ENCODE results near the gene JPH3. TPM values are rescaled to one million over a fixed set of nuclear protein-coding genes. Genes with fewer than 3 reads are reported as not detected.

JPH3 gene
- polyA plus RNA-seq, 1 donor = 0.24 TPM

DNA sequence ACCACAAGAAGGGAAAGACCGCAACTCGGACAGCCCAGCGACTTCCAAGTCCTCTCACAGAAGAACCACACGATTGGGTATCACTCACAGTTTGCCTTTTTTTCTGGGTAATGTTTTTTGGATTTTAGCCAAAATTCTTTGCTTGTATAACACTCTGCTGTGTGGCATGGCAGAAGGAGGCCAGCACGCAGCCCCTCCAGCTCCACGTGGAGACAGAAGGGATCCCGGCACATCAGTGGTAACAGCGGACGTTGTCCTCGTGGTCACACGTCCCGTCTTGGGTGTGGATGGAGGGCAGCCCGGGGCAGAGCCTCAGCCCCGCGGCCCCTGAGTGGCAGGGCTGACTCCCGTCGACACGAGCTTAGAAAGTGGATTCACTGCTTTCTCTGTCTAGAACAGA lies 94.4 kb downstream of the JPH3 start:
- DNase-seq (ENCODE audit: low read depth) = no peak

DNA sequence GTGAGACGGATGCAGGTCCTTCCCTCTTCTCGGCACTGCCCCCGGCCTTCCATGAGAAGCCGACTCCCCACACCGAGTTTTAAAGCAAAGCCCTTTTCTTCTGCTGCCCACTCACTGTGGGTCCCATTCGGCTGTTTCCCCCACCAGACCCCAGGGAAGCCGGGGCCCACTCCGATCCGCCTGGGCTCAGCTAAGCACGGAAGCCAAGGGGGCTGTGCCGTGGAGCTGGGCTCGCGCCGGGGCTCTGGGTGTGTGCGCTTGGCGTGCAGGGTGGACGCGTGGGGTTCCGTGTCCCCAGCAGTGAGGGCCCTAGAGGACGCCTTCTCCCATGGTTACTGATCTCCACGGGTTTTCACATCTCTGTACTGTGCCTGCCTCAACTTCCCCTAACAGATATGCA lies 94.9 kb downstream of the JPH3 start:
- DNase-seq (ENCODE audit: low read depth) = no peak

DNA sequence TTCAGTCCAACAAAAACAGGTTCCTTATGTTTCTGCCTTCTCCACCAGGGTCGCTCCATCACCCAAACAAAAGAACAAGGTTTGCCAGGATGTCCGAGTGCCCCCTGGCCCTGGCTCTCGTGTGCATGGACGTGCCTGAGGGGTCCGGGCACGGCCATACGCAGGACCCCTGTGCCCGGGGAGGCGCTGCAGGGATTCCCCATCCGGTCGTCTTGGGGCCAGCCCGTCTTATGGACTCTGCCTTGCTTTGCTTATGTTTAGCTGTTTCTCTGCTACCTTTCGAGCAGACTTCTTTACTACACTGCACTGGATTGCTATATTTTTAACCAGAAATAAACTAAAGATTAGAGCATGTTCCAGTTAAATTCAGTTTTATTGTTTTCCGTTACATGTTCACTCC lies 95.5 kb downstream of the JPH3 start:
- DNase-seq (ENCODE audit: low read depth) = no peak

DNA sequence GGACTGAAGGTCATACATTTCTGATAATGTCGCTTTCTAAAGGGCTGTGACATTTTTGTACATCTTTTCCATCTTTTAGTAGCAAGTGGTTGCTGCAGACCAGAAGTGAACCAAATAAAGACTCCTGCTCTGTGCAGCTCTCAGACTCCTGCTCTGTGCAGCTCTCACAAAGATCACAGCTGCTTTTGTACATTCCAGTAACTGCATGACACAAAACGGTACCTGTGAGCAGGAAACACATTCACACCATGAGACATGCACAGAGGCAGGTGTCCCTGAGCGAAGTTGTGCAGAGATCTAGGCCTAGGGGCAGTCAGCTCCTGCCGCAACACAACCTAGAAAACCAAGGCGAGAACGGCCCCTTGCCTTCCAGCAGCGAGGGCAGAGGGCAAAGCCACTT lies 95.9 kb downstream of the JPH3 start:
- DNase-seq (ENCODE audit: low read depth) = no peak

DNA sequence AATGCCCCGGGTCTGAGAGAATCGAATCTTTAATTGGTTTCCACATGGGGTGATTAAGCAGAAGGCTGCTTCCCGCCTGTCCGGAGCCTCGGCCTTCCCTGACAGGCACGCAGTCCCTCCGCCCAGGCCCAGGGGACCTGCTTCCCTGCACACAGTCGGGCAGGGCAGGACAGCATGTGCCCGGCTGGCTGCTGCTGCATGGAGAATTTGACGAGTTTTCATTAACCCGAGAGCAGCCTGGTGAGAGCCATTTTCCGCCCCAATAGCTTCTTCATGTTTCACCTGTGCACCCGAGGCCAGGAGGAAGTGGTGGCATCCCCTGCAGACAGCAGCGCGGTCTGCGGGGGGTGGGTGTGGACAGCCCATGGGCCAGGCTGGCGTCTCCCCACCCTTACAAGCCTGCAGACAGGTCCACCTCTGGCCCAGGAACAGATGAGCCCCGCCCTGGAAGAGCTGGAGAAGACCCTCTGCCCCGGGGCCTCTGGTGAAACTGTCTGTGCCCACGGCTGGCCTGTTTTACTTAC lies 96.4 kb downstream of the JPH3 start:
- no peak for DNase-seq (ENCODE audit: low read depth)

DNA sequence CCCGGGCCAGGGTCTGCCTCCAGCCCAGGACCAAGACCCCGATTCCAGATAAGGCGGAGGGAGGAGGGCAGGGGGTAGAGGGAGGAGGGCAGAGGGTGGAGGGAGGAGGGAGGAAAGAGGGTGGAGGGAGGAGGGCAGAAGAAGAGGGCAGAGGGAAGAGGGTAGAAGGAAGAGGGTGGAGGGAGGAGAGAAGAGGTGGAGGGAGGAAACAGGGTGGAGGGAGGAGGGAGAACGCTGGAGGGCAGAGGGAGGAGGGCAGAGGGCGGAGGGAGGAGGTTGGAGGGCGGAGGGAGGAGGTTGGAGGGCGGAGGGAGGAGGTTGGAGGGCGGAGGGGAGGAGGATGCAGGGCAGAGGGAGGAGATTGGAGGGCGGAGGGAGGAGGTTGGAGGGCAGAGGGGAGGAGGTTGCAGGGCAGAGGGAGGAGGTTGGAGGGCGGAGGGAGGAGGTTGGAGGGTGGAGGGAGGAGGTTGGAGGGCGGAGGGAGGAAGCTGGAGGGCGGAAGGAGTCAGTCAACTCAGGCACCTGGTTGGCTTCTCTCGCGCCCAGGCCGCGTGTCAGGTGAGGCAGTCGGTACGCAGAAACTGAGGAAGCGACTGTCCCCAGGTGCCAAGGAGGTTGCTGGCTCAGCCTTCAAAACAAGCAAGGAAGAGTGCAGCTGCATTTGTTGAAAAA lies 98.2 kb downstream of the JPH3 start:
- DNase-seq (ENCODE audit: low read depth) = no peak

DNA sequence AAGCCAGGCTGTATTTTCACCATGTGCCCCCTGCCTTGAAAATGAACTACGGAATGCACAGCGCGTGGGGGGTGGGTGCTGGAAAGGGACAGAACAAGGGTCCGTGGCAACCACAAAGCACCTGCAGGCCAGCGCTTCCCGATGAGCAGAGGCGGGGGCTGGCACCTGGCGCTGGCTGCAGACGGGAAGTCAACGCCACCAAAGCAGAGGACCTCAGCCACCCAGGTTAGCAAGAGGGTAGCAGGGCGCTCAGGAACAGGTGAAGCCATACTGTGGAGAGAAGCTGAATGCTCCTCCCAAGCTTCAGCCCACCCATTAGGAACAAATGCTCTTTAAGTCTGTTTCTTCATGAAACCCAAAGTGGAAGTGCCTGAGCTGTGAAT lies 98.8 kb downstream of the JPH3 start:
- DNase-seq (ENCODE audit: low read depth) = no peak

DNA sequence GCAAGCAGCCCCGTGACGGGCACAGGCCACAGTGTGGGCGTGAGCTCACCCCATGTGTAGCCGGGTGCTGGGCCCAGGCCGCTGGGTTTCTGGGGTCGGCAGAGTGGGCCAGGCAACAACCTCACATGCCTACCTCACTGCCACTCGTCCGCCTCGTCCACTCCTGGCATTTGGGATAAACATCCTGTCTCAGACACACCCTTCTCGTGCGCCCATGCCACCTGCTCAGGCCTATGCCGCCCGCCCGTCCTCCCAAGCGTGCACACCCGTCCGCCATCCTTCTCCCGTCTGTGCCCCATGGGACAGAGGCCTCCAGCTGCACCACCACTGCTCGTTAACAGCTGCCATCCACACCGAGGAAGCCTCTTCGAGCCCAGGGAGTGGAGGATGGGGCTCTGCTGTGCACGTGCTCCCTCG lies 99.2 kb downstream of the JPH3 start:
- DNase-seq (ENCODE audit: low read depth) = no peak

DNA sequence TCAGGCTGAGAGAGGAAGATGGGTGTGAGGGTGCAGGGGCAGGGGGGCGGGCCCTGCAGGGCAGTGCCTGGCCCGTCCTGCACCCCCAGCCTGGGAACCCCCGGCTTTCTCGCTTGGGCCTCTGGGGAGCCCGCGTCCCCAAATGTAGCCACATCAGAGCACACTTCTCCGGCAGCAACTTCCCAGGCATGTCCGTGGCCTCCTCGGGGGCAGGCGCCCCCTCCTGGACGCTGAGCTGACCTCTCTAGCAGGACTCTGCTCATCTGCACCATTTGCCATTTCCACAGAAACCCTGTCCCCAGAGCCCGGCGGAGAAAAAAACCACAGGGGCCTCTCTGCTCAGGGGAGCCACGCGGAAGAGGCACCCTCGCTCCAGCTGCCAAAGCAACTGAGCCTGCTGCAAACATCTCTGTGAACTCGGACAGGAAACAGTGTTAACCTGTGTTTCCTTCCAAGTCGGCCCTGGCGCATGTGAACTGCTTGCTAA lies 100.1 kb downstream of the JPH3 start:
- DNase-seq (ENCODE audit: low read depth) = no peak

DNA sequence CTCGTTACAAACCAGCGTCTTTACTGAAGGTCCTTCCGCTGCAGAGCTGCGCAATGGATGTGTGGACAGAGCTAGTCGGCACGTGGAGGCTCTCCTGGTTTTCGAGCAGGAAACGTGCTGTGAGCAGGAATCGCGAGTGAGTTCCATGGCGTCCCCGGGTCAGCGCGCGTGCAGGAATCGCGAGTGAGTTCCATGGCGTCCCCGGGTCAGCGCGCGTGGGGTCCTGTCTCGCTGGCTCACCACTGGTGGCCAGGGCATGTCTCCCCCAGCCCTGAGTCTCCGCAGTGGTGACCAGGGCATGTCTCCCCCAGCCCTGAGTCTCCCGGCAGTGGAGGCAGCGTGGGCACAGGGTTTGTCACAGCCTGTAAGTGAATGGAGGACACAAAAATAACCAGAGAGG lies 100.8 kb downstream of the JPH3 start:
- DNase-seq (ENCODE audit: low read depth) = no peak

DNA sequence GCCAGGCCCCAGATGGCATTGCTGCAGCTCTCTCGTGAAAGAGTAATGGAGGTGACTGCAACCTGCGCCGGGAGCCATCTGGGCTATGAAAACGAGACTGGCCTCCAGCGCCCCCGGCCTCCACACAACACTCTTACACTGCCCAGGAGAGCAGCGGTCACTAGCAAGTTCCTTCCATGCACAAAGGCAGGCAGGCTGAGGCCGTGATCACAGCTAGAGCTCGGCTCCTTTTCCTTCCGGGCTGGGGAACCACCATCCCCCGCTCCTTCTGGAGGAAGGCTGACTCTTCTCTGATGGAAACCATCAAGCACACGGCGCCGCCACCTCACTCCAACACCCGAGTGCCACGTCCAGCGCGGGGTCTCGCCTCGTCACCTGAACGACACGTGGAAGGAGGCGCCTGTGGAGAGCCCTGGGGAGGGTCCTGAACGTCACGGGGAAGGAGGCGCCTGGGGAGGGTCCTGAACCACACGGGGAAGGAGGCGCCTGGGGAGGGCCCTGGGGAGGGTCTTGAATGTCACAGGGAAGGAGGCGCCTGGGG lies 101.6 kb downstream of the JPH3 start:
- no peak for DNase-seq (ENCODE audit: low read depth)

DNA sequence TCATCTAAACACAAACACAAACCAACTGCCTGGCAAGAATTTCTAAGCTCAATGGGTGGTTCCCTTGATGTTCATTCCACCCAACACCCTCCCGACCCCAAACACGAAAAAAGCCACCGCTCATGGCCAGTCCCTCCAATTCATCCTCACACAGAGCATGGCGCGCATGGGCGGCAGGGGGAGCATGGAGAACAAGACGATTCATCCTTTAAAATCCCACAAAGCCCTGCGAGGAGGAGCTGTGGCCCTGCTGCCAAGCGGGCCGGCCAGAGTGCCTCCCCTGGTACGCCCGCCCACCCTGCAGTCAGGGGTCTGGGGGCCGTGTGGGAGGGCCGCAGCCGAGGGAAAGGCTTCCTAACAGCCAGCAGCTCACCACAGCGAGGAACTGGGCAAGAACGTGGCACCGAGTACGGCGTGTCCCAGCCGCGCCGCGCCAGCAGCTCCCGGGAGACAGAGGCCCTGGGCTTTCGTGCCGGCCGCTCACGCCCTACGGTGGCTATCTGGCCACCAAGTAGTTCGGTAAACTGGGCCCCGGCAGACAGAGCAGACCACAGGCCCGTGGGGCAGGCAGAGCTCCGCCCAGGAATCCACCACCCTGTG lies 102.5 kb downstream of the JPH3 start:
- DNase-seq (ENCODE audit: low read depth) = no peak

DNA sequence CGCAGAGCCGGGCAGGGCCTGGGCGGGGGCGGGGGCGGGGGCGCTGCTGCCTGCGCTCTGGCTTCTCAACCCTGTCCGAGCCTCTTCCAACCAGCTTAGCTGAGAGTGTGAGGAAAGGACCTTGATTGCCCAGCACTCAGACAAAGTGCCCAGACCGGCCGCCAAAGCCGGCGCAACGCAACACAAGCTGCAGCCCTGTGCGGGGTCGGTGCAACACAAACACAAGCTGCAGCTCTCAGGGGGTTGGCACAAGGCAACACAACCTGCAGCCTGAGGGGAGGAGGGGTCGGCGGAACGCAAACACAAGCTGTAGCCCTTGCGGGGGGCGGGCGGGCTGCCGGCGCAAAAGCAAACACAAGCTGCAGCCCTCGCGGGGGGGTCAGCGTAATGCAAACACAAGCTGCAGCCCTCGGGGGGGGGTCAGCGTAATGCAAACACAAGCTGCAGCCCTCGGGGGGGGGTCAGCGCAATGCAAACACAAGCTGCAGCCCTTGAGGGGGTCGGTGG lies 103.5 kb downstream of the JPH3 start:
- no peak for DNase-seq (ENCODE audit: low read depth)

DNA sequence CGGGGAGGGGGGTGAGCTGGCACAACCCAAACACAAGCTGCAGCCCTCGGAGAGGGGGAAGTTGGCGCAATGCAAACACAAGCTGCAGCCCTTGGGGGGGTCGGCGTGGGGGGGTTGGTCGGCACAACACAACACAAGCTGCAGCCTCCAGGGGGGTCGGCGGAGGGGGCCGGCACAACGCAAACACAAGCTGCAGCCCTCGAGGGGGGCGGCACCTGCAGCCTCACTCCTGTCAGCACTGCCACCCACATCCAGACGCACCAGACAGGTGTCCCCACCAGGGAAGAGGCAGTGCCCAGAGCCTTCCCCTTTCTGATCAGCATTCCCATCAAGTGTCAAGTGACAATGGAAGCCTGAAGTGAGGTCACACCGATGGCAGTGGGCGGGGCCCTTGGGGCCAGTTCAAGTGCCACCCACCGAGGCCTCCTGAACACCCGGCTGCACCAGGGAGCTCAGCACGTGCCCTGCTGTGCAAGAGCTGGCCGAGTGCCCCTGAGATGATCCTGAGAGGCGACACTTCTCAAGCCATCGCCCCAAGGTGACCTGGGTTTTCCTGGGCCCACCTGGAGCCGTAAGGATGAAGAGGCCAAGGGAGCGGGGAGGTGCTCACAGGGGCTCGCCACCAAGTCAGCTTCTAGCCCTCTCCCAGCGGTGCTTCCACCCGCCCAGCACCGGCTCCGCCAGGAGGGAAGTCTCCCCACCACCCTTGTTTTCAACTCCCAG lies 104.1 kb downstream of the JPH3 start:
- no peak for DNase-seq (ENCODE audit: low read depth)

DNA sequence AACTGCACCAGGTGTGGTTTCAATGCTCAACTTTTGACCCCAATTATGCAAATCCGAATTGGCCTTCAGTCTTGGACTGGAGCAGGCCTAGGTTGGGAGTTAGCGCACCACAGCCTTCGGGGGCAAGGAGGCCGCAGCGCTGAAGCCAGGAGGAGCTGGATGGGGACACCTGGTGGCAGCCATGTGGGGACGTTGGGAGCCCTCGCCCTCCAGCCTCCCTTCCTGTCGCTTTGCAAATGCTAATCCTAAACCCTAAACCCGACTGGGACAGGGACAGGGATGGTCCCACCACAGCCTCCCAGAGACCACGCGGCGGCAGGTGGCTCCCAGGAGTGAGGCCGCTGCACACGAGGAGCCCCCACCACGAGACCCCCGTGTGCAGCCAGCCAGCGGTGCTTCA lies 104.8 kb downstream of the JPH3 start:
- DNase-seq (ENCODE audit: low read depth) = no peak

DNA sequence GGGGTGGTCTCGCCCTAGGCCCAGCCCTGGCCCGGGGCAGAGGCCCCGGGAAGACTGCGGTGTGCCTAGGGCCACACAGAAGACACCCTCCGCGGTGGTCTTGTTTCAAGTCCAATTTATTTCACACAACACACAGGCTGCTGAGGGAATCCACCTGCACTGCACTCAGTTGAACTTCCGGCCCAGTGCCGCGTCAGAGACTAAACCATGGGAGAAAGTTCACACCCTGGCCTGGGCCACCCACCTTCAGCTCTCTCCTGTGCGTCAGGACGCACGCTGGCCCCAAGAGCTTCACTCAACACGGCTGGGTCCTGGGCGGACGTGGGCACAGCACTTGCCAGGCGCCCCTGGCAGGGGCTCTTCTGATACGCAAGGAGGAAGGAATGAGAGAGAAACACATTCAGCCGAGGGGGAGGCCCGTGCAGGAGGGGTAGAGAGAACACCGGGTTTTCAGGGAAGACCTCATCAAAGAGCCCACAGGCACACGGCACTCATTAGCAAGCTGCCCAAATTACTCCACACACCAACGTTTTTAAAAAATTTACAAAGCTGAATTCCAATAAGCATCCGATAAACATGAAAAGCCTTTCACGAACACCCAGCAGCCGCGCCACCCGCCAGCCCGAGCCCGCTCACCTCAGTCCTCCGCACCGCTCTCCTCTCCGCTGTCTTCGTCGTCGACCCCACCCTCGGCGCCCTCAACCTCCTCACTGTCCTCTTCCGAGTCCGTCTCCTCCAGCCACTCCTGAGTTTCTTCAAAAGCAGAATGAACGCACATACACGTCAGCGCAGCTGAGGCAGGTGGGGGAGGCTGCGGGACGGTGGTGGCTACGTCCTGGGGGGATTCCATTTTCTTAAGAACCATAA lies 105.6 kb downstream of the JPH3 start:
- DNase-seq (ENCODE audit: low read depth) = no peak

DNA sequence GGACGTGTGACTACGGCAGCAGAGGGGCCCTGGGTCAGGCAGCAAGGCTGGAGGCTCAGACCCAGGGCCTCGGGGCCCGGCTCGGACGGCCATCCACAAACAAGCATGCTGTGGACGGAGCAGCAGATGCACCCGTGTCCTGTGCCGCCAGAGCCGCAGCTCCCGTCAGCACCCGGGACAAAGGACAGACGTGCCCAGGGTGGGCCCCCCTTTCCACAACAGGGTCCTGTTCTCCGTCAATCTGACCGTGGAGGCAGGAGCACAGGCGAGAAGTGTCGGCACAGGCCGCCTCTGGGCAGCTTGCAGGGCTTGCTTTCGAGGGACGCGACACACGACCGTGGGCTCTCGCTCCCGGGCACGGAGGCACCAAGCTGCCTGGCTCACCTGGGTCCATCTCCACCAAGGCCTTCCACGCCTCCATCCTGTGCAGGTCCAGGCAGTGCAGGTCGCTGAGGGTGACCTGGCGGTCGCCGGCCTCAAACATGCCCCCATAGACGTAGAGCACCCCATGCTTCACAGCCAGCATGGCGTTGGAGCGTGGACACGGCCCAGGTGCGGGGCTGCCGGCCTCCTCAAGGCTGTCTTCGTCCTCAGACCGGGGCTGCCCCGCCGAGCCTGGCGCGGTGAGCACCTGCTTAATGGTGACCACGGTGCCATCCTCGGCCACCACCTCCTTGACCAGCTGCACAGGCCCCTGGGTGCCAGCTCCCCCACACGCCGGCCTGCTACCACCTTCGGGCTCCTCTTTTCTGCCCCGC lies 106.8 kb downstream of the JPH3 start:
- DNase-seq (ENCODE audit: low read depth) = no peak

DNA sequence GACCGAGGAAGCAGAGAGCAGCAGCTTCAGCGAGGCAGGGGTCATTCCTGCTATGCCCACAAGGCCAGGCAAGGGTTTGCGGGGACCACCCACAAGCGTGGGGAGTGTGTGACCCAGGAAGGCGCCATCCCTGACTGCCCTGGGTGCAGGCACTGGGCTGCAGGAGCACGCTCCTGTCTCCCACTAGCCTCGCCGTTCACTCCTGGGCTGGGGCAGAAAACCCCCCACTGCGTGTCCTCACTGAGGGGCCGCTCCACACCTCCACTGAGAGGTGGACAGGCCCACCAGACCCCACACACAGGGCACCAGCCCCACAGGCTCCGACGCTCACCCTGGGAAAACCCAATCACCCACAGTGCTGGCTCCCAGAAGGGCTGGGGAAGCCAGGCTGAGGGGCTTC lies 107.4 kb downstream of the JPH3 start:
- no peak for DNase-seq (ENCODE audit: low read depth)

DNA sequence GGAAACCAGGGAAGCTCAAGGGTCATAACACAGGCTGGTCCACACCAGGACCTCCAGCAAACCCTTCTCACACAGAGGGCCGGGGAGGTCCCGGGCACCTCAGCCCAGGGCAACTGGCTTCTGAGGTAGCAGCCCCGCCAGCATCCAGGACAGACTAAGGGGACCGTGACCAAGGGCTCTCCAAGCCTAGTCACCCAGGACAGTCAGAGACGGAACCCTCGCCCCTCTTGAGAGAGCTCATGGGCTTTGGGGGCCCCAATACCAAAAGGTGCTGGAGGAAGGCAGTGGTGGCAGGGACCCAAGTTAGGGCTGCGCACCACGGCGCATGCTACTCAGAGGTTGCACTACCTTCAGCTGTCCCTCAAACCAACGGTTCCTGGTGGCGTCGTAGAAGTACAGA lies 108.6 kb downstream of the JPH3 start:
- DNase-seq (ENCODE audit: low read depth) = no peak

DNA sequence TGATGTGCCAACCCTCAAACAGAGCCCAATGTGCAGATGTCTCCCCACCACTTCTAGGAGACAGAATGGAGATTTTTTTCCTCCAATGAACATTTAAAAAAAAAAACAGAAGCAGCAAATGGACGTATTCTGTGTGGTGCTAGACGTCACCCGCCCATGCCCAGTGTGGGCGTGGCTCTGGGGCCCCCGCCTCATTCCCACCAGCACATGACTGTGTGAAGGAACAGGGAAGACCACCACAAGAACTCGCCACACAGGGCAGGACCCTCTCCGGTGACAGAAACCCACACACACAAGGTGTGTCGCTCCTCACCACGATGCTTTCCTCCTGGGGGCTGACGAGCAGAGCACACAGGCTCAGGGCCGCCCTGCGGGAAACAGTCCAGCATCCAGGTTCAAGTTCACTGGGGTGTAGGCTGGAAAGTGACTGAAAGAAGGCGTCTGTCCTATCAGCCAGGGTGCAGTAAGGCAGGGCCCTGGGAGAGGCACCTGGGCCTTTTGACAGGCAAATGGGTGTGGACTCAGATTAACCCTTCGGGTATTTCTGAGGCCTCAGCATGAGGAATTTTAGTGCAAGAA lies 110.0 kb downstream of the JPH3 start:
- no peak for DNase-seq (ENCODE audit: low read depth)
